K562 (cell line): Measurements from ENCODE around the gene CTSW. TPM values are rescaled to one million over a fixed set of nuclear protein-coding genes. Genes with fewer than 3 reads are reported as not detected.
A peak's percentile ranks its signal among the peaks of the same experiment; 100 is the strongest.

Source experiments
- AFF4 ChIP-seq: sonication (generic); formaldehyde crosslinking; IDR thresholded peaks from 2 replicates; pipeline ENCODE4 v1.8.0; 2023; ENCODE audit warnings: mild to moderate bottlenecking, missing genetic modification reagents
- CBX2 ChIP-seq: fragments of 200-600 bp; sonication (generic); IDR thresholded peaks from one replicate; pipeline ENCODE4 v1.6.1; 2012; ENCODE audit warnings: mild to moderate bottlenecking, low read length, inconsistent platforms; ENCODE audit not compliant: insufficient read depth, poor library complexity, severe bottlenecking
- HBP1 ChIP-seq: fragments of 450-650 bp; formaldehyde crosslinking; IDR thresholded peaks from 2 replicates; pipeline ENCODE4 v1.4.0; 2022; ENCODE audit warnings: missing genetic modification characterization
- NCOA6 ChIP-seq: fragments of 450-650 bp; IDR thresholded peaks from 2 replicates; pipeline ENCODE4 v1.6.1; 2017; ENCODE audit warnings: mild to moderate bottlenecking
- PCBP1 ChIP-seq: fragments of 200-400 bp; formaldehyde crosslinking; IDR thresholded peaks from 2 replicates; pipeline ENCODE4 v1.6.1; 2018; ENCODE audit warnings: mild to moderate bottlenecking, low read depth, low read length; ENCODE audit not compliant: poor library complexity, severe bottlenecking
- PTBP1 ChIP-seq: fragments of 200-400 bp; formaldehyde crosslinking; IDR thresholded peaks from 2 replicates; pipeline ENCODE4 v1.6.1; 2017; ENCODE audit warnings: low read depth, low read length
- RAD51 ChIP-seq: fragments of 450-650 bp; IDR thresholded peaks from 2 replicates; pipeline ENCODE4 v1.7.1; 2016; ENCODE audit warnings: low read depth, mild to moderate bottlenecking, borderline replicate concordance
- RB1 ChIP-seq: fragments of 450-650 bp; IDR thresholded peaks from 2 replicates; pipeline ENCODE4 v1.6.1; 2017; ENCODE audit warnings: low read depth, mild to moderate bottlenecking
- SNRNP70 ChIP-seq: fragments of 200-400 bp; formaldehyde crosslinking; optimal IDR thresholded peaks from 2 replicates; pipeline ENCODE3; 2017; ENCODE audit warnings: low read depth, low read length
- USF2 ChIP-seq: sonication (generic); formaldehyde crosslinking; IDR thresholded peaks from 2 replicates; pipeline ENCODE4 v1.5.0; 2020; ENCODE audit warnings: missing genetic modification reagents
- ZFX ChIP-seq: sonication (generic); formaldehyde crosslinking; IDR thresholded peaks from 2 replicates; pipeline ENCODE4 v1.8.0; 2022; ENCODE audit warnings: mild to moderate bottlenecking, missing genetic modification reagents, moderate library complexity
- ZKSCAN3 ChIP-seq: fragments of 250-450 bp; sonication (Bioruptor Pico); IDR thresholded peaks from 2 replicates; pipeline ENCODE4 v1.4.0; 2020
- ZNF184 ChIP-seq: sonication (generic); formaldehyde crosslinking; IDR thresholded peaks from 2 replicates; pipeline ENCODE4 v1.5.0; 2020; ENCODE audit warnings: missing genetic modification reagents
- polyA plus RNA-seq, 8 experiments: library from polyadenylated mRNA; depleted of rRNA in 4 of 8; stranded (reverse) in 5 of 8; unstranded in 3 of 8; fragments of >200 nt; fragmentation: Nextera tagmentation in 2 of 8; fragmentation: Illumina TruSeq in 1 of 8; extraction: Ambion mirVana in 2 of 8; extraction: Trizol in 1 of 8; gene quantifications; 2 replicates each; pipeline versions ENCODE4 v1.2.1 to v1.2.3, GENCODE V29; 2011 to 2014; ENCODE audit warnings: inconsistent platforms in 1 of 8, missing spikeins in 1 of 8
- total RNA-seq, 7 experiments: library from RNA; depleted of rRNA in 6 of 7; stranded (reverse); fragments of >200 nt in 6 of 7; fragmentation: Illumina TruSeq in 2 of 7; extraction: Trizol in 2 of 7; gene quantifications; 2 replicates each; pipeline versions ENCODE4 v1.2.1 to v1.2.3, GENCODE V29; 2011 to 2021; ENCODE audit warnings: low replicate concordance in 1 of 7
- TF ChIP-seq, protein P1 (sequence below), 3 experiments: fragments of 200-800 bp in 1 of 3; fragments of 250-450 bp in 1 of 3; fragments of 450-650 bp in 1 of 3; sonication (Bioruptor Pico) in 1 of 3; sonication (Bioruptor generic) in 1 of 3; formaldehyde crosslinking in 1 of 3; IDR thresholded peaks; 2 replicates each; pipeline versions ENCODE4 v1.6.1 to v1.8.0; 2016 to 2022; ENCODE audit warnings: mild to moderate bottlenecking in 2 of 3, missing genetic modification characterization in 2 of 3, missing compliant biosample characterization in 1 of 3, moderate library complexity in 1 of 3
- TF ChIP-seq, protein P2 (sequence below): fragments of 450-650 bp; formaldehyde crosslinking; IDR thresholded peaks from 2 replicates; pipeline ENCODE4 v1.4.0; 2022; ENCODE audit warnings: missing genetic modification characterization

The CTSW gene
- total and polyA plus RNA-seq, 9 of the 15 experiments (the other 6 are each of a cell fraction or from before 2014, with no cell fraction given) = 0.04 TPM; not detected in 8

DNA sequence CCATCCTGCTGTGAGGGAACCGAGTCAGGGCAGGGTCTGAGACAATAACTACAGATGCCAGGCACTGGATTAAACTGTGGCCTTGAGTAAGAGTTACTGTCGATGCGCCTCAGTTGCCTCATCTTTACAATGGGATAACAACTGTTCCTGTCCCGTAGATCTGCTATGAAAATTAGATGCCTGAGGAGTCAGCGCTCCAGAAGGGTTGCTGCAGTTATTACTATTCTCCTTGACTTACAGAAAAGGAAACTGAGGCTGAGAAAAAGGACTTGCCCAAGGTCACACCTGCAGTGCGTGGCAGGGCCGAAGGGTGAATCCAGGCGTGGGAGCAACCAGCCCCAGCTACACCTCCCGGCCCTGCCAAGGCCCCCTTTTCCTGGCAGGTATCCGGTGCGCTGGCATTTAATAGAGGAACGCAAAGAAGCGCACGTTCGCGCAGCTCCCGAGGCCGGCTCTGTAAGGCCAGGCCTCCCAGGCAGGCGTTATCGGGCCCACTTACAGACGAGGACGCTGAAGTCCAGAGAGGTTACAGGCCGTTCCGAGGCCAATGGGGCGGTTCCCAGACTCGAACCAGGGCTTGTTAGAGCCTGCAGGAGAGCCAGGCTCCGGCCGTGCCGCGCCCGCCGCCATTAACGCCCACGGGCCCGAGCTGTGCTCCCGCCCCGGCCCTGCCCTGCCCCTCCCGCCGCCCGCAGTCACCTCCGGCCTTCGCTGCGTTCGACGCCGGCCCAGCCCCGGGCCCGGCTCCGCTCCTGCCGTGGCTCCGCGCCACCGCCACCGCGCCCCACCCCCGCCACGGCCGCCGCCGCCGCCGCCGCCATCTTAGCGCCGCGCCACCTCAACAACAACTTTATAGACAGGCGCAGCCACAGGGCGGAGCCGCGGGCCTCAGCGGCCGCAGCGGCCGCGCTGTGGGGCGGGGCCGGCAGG is 38.8 kb downstream of the CTSW start, which contains the start of gene C11orf68 (continued):
- TF ChIP-seq, protein P1, sequence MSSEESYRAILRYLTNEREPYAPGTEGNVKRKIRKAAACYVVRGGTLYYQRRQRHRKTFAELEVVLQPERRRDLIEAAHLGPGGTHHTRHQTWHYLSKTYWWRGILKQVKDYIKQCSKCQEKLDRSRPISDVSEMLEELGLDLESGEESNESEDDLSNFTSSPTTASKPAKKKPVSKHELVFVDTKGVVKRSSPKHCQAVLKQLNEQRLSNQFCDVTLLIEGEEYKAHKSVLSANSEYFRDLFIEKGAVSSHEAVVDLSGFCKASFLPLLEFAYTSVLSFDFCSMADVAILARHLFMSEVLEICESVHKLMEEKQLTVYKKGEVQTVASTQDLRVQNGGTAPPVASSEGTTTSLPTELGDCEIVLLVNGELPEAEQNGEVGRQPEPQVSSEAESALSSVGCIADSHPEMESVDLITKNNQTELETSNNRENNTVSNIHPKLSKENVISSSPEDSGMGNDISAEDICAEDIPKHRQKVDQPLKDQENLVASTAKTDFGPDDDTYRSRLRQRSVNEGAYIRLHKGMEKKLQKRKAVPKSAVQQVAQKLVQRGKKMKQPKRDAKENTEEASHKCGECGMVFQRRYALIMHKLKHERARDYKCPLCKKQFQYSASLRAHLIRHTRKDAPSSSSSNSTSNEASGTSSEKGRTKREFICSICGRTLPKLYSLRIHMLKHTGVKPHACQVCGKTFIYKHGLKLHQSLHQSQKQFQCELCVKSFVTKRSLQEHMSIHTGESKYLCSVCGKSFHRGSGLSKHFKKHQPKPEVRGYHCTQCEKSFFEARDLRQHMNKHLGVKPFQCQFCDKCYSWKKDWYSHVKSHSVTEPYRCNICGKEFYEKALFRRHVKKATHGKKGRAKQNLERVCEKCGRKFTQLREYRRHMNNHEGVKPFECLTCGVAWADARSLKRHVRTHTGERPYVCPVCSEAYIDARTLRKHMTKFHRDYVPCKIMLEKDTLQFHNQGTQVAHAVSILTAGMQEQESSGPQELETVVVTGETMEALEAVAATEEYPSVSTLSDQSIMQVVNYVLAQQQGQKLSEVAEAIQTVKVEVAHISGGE (CRISPR knock-in tag; IDR thresholded peaks at IDR 0.05) = 0 out of 6 replicates have a peak, but pooled peaks of 1 of the 3 experiments have one; percentile 61
- no peak for TF ChIP-seq CBX2
- TF ChIP-seq ZNF184 (CRISPR knock-in tag) = no peak
- no peak for TF ChIP-seq SNRNP70
- TF ChIP-seq HBP1 (CRISPR knock-in tag) = 0 out of 2 replicates have a peak, but pooled peaks have one; percentile 34
- no peak for TF ChIP-seq RAD51
- no peak for TF ChIP-seq ZKSCAN3 (CRISPR knock-in tag)
- 0 out of 2 replicates have a peak, but pooled peaks have one; percentile 57 for TF ChIP-seq PTBP1
- no peak for TF ChIP-seq USF2 (CRISPR knock-in tag)
- no peak for TF ChIP-seq NCOA6
- peak; percentile 84 for TF ChIP-seq ZFX
- TF ChIP-seq PCBP1 = peak; percentile 28
- TF ChIP-seq RB1 = peak; percentile 5
- TF ChIP-seq, protein P2, sequence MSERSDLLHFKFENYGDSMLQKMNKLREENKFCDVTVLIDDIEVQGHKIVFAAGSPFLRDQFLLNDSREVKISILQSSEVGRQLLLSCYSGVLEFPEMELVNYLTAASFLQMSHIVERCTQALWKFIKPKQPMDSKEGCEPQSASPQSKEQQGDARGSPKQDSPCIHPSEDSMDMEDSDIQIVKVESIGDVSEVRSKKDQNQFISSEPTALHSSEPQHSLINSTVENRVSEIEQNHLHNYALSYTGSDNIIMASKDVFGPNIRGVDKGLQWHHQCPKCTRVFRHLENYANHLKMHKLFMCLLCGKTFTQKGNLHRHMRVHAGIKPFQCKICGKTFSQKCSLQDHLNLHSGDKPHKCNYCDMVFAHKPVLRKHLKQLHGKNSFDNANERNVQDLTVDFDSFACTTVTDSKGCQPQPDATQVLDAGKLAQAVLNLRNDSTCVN = no peak
- peak; percentile 47; the same call in 1 of the 2 replicates for TF ChIP-seq AFF4 (CRISPR knock-in tag)
